Measurements from ENCODE around the gene KANSL2. TPM values are rescaled to one million over a fixed set of nuclear protein-coding genes. Genes with fewer than 3 reads are reported as not detected.

Gene KANSL2
- total and polyA plus RNA-seq, 9 of the 15 experiments (the other 6 are each of a cell fraction or from before 2014, with no cell fraction given) = 41.1 to 89.8 (median 55.4) TPM

GRCh38 chr12:48686037-48686595 lies 4.1 kb upstream of the KANSL2 start:
- Histone ChIP-seq H3K27ac (ENCODE audit: extremely low read depth, low read depth, low read length) (0 out of 3 replicates have a peak overlapping the region, but pooled peaks have one; percentile 18), H3K4me2 (ENCODE audit: insufficient read depth, low read length) (no peak overlapping the region), H4K20me1 (replicated peaks; ENCODE audit: control insufficient read depth, insufficient read depth, low read length) (no peaks in the 10 kb centered on the region), H3K4me1 (replicated peaks in 1 of 2; ENCODE audit: control insufficient read depth in 2 of 2, insufficient read depth in 2 of 2, low read length in 2 of 2) (peaks cover 5 to 9% of the 10 kb centered on the region in 2 experiments; a peak in 4 of 5 replicates), H2AFZ (ENCODE audit: low read depth, low read length) (no peak overlapping the region), H3K36me3 (ENCODE audit: control insufficient read depth, insufficient read depth, low read length) (peaks cover 37% of the 10 kb centered on the region), H3K9me3 (replicated peaks; ENCODE audit: control insufficient read depth, insufficient read depth, low read depth, low read length) (no peaks in the 10 kb centered on the region), H3K27me3 (ENCODE audit: control insufficient read depth in 2 of 2, insufficient read depth in 2 of 2, low read length in 2 of 2) (no peaks in the 10 kb centered on the region), H3K9me1 (ENCODE audit: control insufficient read depth, insufficient read depth, low read length) (no peaks in the 10 kb centered on the region), H3K9ac (ENCODE audit: insufficient read depth in 1 of 2, low read depth in 2 of 2, low read length in 2 of 2) (no peak overlapping the region), H3K79me2 (ENCODE audit: control insufficient read depth, insufficient read depth, low read length) (peaks cover 25% of the 10 kb centered on the region), H3K4me3 (no peak overlapping the region)
- in situ Hi-C loops (cut with MboI) = no loop called here
- 30% methylated on average over 3 of the region's 3 CpGs for WGBS (ENCODE audit: insufficient coverage, low coverage, missing lambda C conversion rate)
- ChIA-PET POLR2A (interaction anchor here (0.8 to 1.8 kb wide), 2 partner anchors 10 to 30 kb away, joined by 3 to 5 read pairs; no protein-coding TSS in a partner anchor), CTCF (ENCODE audit: low intra/inter-chr PET ratio) (no interaction called here)
- intact Hi-C loops (cut with micrococcal nuclease) = no loop called here
- DNase-seq (ENCODE audit: extremely low read depth in 1 of 4, low spot score in 3 of 4) (no peak), FAIRE-seq (no peak), ATAC-seq (no peak)
- no TSS peak for BruUV-seq (replicated peaks)
- TF ChIP-seq HDAC2 (IDR thresholded peaks at IDR 0.05) = no peak
- no peak for TF ChIP-seq ZNF146 (CRISPR knock-in tag; IDR thresholded peaks at IDR 0.05; ENCODE audit: unreplicated experiment)
- TF ChIP-seq HNRNPLL (IDR thresholded peaks at IDR 0.05; ENCODE audit: low read depth, low read length, poor library complexity, severe bottlenecking) = no peak
- peak; percentile 45 for TF ChIP-seq POLR2B (IDR thresholded peaks at IDR 0.05; ENCODE audit: low read depth, partially characterized antibody)
- TF ChIP-seq PRDM10 (IDR thresholded peaks at IDR 0.05; ENCODE audit: partially characterized antibody) = no peak
- TF ChIP-seq RBBP5 (IDR thresholded peaks at IDR 0.05; ENCODE audit: borderline replicate concordance, insufficient read depth, low read length, poor library complexity, severe bottlenecking) = no peak
- TF ChIP-seq RHOXF2B (CRISPR knock-in tag; conservative IDR thresholded peaks at IDR 0.05) = no peak
- no peak for TF ChIP-seq SMARCC2 (IDR thresholded peaks at IDR 0.05; ENCODE audit: low read depth)
- 0 out of 4 replicates have a peak, but pooled peaks of 1 of the 2 experiments have one; percentile 12 for TF ChIP-seq KDM1A (IDR thresholded peaks at IDR 0.05)
- TF ChIP-seq PRMT5 (CRISPR knock-in tag; IDR thresholded peaks at IDR 0.05) = no peak
- no peak for TF ChIP-seq FUS (optimal IDR thresholded peaks at IDR 0.05; ENCODE audit: low read depth, low read length)
- no peak for TF ChIP-seq ZNF274 (IDR thresholded peaks at IDR 0.05; ENCODE audit: borderline replicate concordance, low read depth, low read length)
- TF ChIP-seq PML (IDR thresholded peaks at IDR 0.05; ENCODE audit: low read length) = 0 out of 2 replicates have a peak, but pooled peaks have one; percentile 19
- TF ChIP-seq AFF1 (IDR thresholded peaks at IDR 0.05; ENCODE audit: low read depth in 1 of 2, partially characterized antibody in 2 of 2) = no peak
- TF ChIP-seq ADNP (tag; IDR thresholded peaks at IDR 0.05) = no peak
- no peak for TF ChIP-seq CSDE1 (IDR thresholded peaks at IDR 0.05)

All from K562 (cell line).